Stomach (tissue), 4 donors: ENCODE results near the gene RCBTB2.

Source experiments
- POLR2A ChIP-seq, 4 donors: fragments of 450-650 bp; IDR thresholded peaks; one replicate each; pipeline ENCODE4 v1.6.1; 2016; ENCODE audit warnings: antibody characterized with exemption in 4 of 4, control low read depth in 2 of 4, mild to moderate bottlenecking in 1 of 4, moderate library complexity in 1 of 4
- POLR2AphosphoS5 ChIP-seq, 3 donors: sonication (generic); formaldehyde crosslinking; IDR thresholded peaks; one replicate each; pipeline ENCODE4 v1.6.1; 2016; ENCODE audit warnings: antibody characterized with exemption in 3 of 3
- TF ChIP-seq, protein P1 (sequence below), 7 experiments: fragments of 450-650 bp in 4 of 7; fragments of 200-600 bp in 3 of 7; sonication (generic) in 3 of 7; IDR thresholded peaks; one replicate each; pipeline ENCODE4 v1.5.1; 2016 to 2019; ENCODE audit warnings: antibody characterized with exemption in 7 of 7, control low read depth in 2 of 7, mild to moderate bottlenecking in 1 of 7

- TF ChIP-seq, protein P1, sequence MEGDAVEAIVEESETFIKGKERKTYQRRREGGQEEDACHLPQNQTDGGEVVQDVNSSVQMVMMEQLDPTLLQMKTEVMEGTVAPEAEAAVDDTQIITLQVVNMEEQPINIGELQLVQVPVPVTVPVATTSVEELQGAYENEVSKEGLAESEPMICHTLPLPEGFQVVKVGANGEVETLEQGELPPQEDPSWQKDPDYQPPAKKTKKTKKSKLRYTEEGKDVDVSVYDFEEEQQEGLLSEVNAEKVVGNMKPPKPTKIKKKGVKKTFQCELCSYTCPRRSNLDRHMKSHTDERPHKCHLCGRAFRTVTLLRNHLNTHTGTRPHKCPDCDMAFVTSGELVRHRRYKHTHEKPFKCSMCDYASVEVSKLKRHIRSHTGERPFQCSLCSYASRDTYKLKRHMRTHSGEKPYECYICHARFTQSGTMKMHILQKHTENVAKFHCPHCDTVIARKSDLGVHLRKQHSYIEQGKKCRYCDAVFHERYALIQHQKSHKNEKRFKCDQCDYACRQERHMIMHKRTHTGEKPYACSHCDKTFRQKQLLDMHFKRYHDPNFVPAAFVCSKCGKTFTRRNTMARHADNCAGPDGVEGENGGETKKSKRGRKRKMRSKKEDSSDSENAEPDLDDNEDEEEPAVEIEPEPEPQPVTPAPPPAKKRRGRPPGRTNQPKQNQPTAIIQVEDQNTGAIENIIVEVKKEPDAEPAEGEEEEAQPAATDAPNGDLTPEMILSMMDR (IDR thresholded peaks at IDR 0.05), result no peak
- TF ChIP-seq POLR2A (IDR thresholded peaks at IDR 0.05), result no peak
- TF ChIP-seq POLR2AphosphoS5 (IDR thresholded peaks at IDR 0.05), result no peak
Observed at GRCh38 chr13:48496271-48497161, 36.4 kb downstream of the RCBTB2 start.
